Mucosa of descending colon (tissue), 3 donors: ENCODE results near the gene CLEC16A. TPM values are rescaled to one million over a fixed set of nuclear protein-coding genes. Genes with fewer than 3 reads are reported as not detected.
A peak's percentile ranks its signal among the peaks of the same experiment; 100 is the strongest.

Experiments
- ATAC-seq: fragments of 200-7000 bp; cut with Tn5 transposase; one replicate; pipeline ENCODE4 v1.9.1; 2020; ENCODE audit warnings: mild to moderate bottlenecking, moderate library complexity
- DNase-seq, 3 donors: peaks; one replicate each; pipeline ENCODE4 v3.0.0-alpha.2; 2020
- H3K36me3 ChIP-seq: fragments of 200-600 bp; one replicate; pipeline ENCODE4 v1.8.0; 2021; ENCODE audit warnings: low read depth, mild to moderate bottlenecking
- H3K4me1 ChIP-seq: fragments of 200-600 bp; one replicate; pipeline ENCODE4 v1.8.0; 2021; ENCODE audit warnings: low read depth, mild to moderate bottlenecking
- H3K4me3 ChIP-seq: fragments of 200-600 bp; one replicate; pipeline ENCODE4 v1.8.0; 2021; ENCODE audit warnings: mild to moderate bottlenecking
- H3K9me3 ChIP-seq: fragments of 200-600 bp; one replicate; pipeline ENCODE4 v1.8.0; 2021; ENCODE audit warnings: mild to moderate bottlenecking
- CTCF ChIP-seq: fragments of 200-600 bp; IDR thresholded peaks from one replicate; pipeline ENCODE4 v1.8.0; 2022; ENCODE audit warnings: antibody characterized with exemption, mild to moderate bottlenecking
- intact Hi-C, 2 donors: fragments of 100-400 bp; cut with DNase I in 1 of 2; cut with micrococcal nuclease in 1 of 2; formaldehyde crosslinking; loops; one replicate each; pipeline versions ENCODE4 v1.11.0 to v1.11.1; 2022; cut with DNase I, micrococcal nuclease
- total RNA-seq, 3 donors: library from RNA; stranded (reverse); fragmentation: NEBNext Ultra II Directional in 2 of 3; extraction: Animal tissue kit (Norgen Biotek cat#: 25700) in 2 of 3; gene quantifications; one replicate each; pipeline versions ENCODE4 v1.2.1 to v1.2.4, GENCODE V29; 2021 to 2023
- donor health status: DM: no; HTN: no; CAD: no; lungs with moderate emphysema.
- donor health status: DM: no; HTN: no; CAD: no.
- donor health status: DM: no; HTN: yes; CAD: no.

Gene CLEC16A
- total RNA-seq, 3 donors from 2014 or later: 30.3 to 38.1 (median 37.1) TPM

GRCh38 chr16:11165349-11165748 lies 221.0 kb downstream of the CLEC16A start:
- no peak for TF ChIP-seq CTCF
- Histone ChIP-seq H3K4me3 (no peak overlapping the region), H3K9me3 (no peaks in the 10 kb centered on the region), H3K36me3 (no peaks in the 10 kb centered on the region), H3K4me1 (no peaks in the 10 kb centered on the region)
- ATAC-seq (peak; percentile 40), DNase-seq (peak in 1 of 3 donors; percentile 5)
- intact Hi-C loops: no loop called here

GRCh38 chr16:11165894-11166665 lies 221.7 kb downstream of the CLEC16A start:
- no peaks in the 10 kb centered on the region for H3K4me1 ChIP-seq
- H3K9me3 ChIP-seq: no peaks in the 10 kb centered on the region
- peak in 1 of 3 donors; percentile 40 for DNase-seq
- intact Hi-C loops: no loop called here
- no peak for TF ChIP-seq CTCF
- no peaks in the 10 kb centered on the region for H3K36me3 ChIP-seq
- H3K4me3 ChIP-seq: no peak overlapping the region
- ATAC-seq: no peak

- no peak for DNase-seq
- TF ChIP-seq CTCF: no peak
- no peak for ATAC-seq
- no peaks in the 10 kb centered on the region for H3K9me3 ChIP-seq
- H3K36me3 ChIP-seq: no peaks in the 10 kb centered on the region
- no peak overlapping the region for H3K4me3 ChIP-seq
- intact Hi-C loops: no loop called here
- no peaks in the 10 kb centered on the region for H3K4me1 ChIP-seq
Measured at GRCh38 chr16:11167581-11167980, 223.2 kb downstream of the CLEC16A start.

GRCh38 chr16:11168386-11169051 lies 224.2 kb downstream of the CLEC16A start:
- H3K36me3 ChIP-seq: no peaks in the 10 kb centered on the region
- intact Hi-C loops: no loop called here
- TF ChIP-seq CTCF: no peak
- no peak for DNase-seq
- ATAC-seq: no peak
- no peak overlapping the region for H3K4me3 ChIP-seq
- no peaks in the 10 kb centered on the region for H3K9me3 ChIP-seq
- H3K4me1 ChIP-seq: no peaks in the 10 kb centered on the region

GRCh38 chr16:11169641-11170040 lies 225.3 kb downstream of the CLEC16A start:
- Histone ChIP-seq H3K4me1 (no peaks in the 10 kb centered on the region), H3K36me3 (no peaks in the 10 kb centered on the region), H3K4me3 (no peak overlapping the region), H3K9me3 (no peaks in the 10 kb centered on the region)
- ATAC-seq (no peak), DNase-seq (no peak)
- TF ChIP-seq CTCF: no peak
- intact Hi-C loops: no loop called here
